GM19238 (cell line): ENCODE results near the gene TMC2.
"Not testable (repeated sequence)": the region's sequence is repeated elsewhere in the genome, so short reads cannot be mapped to it uniquely, and the experiment has no call there.

ENCODE experiments used
- DNase-seq: peaks from one replicate; pipeline ENCODE4 v3.0.0; 2011; ENCODE audit warnings: low spot score; ENCODE audit not compliant: insufficient read length

Gene TMC2

GRCh38 chr20:2523919-2524708 lies 12.3 kb upstream of the TMC2 start:
- DNase-seq: peak; percentile 80

GRCh38 chr20:2524709-2525506 lies 11.5 kb upstream of the TMC2 start:
- DNase-seq: peak; percentile 30

GRCh38 chr20:2526218-2526583 lies 10.2 kb upstream of the TMC2 start:
- DNase-seq: not testable (repeated sequence)

- no peak for DNase-seq
These were observed 8.6 kb upstream of the TMC2 start for GRCh38 chr20:2527762-2528161.

- no peak for DNase-seq
These were observed 7.6 kb upstream of the TMC2 start for GRCh38 chr20:2528671-2529271.

GRCh38 chr20:2533118-2533517 lies 3.3 kb upstream of the TMC2 start:
- no peak for DNase-seq

GRCh38 chr20:2535711-2536559 lies 438 bp upstream of the TMC2 start:
- DNase-seq: no peak

- DNase-seq: no peak
These were observed 728 bp downstream of the TMC2 start for GRCh38 chr20:2537101-2537500.

GRCh38 chr20:2538356-2538755 lies 2.0 kb downstream of the TMC2 start:
- DNase-seq: no peak

- DNase-seq: no peak
These were observed 2.8 kb downstream of the TMC2 start for GRCh38 chr20:2538931-2539720.

GRCh38 chr20:2541940-2542339 lies 5.6 kb downstream of the TMC2 start:
- DNase-seq: no peak

- DNase-seq: no peak
These were observed 6.0 kb downstream of the TMC2 start for GRCh38 chr20:2542361-2542760.

- no peak for DNase-seq
These were observed 7.8 kb downstream of the TMC2 start for GRCh38 chr20:2544211-2544610.

- DNase-seq: no peak
These were observed 9.2 kb downstream of the TMC2 start for GRCh38 chr20:2545594-2545993.

GRCh38 chr20:2557873-2558580 lies 21.7 kb downstream of the TMC2 start:
- DNase-seq: no peak

- DNase-seq: no peak
These were observed 22.4 kb downstream of the TMC2 start for GRCh38 chr20:2558581-2559278.

- DNase-seq: no peak
These were observed 22.9 kb downstream of the TMC2 start for GRCh38 chr20:2559279-2559626.

GRCh38 chr20:2559651-2560050 lies 23.3 kb downstream of the TMC2 start:
- DNase-seq: no peak

- DNase-seq: no peak
These were observed 26.7 kb downstream of the TMC2 start for GRCh38 chr20:2563116-2563515.
